GM12875 (cell line): ENCODE results near the gene AGAP1.

Experiments
- H3K4me3 ChIP-seq: one replicate; pipeline ENCODE4 v1.5.1; 2011; ENCODE audit warnings: low read depth, low read length, control low read depth
- CTCF ChIP-seq: IDR thresholded peaks from 2 replicates; pipeline ENCODE4 v1.5.1; 2011; ENCODE audit warnings: low read depth, mild to moderate bottlenecking, control low read depth, inconsistent platforms, low read length, moderate library complexity, borderline replicate concordance; ENCODE audit not compliant: insufficient read depth

AGAP1 gene

GRCh38 chr2:235541838-235542549, 48.2 kb downstream of the AGAP1 start:
- no peak overlapping the region for H3K4me3 ChIP-seq
- TF ChIP-seq CTCF = no peak

- H3K4me3 ChIP-seq = no peak overlapping the region
- no peak for TF ChIP-seq CTCF
Observed at GRCh38 chr2:235542733-235543127, 48.9 kb downstream of the AGAP1 start.

- H3K4me3 ChIP-seq = no peak overlapping the region
- no peak for TF ChIP-seq CTCF
Observed at GRCh38 chr2:235543128-235543750, 49.4 kb downstream of the AGAP1 start.

- H3K4me3 ChIP-seq = no peak overlapping the region
- no peak for TF ChIP-seq CTCF
Observed at GRCh38 chr2:235543851-235544688, 50.2 kb downstream of the AGAP1 start.

- no peak overlapping the region for H3K4me3 ChIP-seq
- TF ChIP-seq CTCF = no peak
Observed at GRCh38 chr2:235544689-235544969, 50.8 kb downstream of the AGAP1 start.

GRCh38 chr2:235545339-235546150, 51.7 kb downstream of the AGAP1 start:
- no peak for TF ChIP-seq CTCF
- no peak overlapping the region for H3K4me3 ChIP-seq
